SK-N-SH treated with all-trans-retinoic acid at 6 μM for 48 hours (cell line): Measurements from ENCODE around the gene RELCH.

ENCODE experiments used
- ATAC-seq: fragments of 200-7000 bp; cut with Tn5 transposase; 3 replicates; pipeline ENCODE4 v1.9.1; 2020; ENCODE audit warnings: mild to moderate bottlenecking, moderate library complexity
- ARNTL ChIP-seq: fragments of 450-650 bp; formaldehyde crosslinking; IDR thresholded peaks from 2 replicates; pipeline ENCODE4 v1.5.0; 2020; ENCODE audit warnings: low read depth, mild to moderate bottlenecking, moderate library complexity, borderline replicate concordance
- ISL1 ChIP-seq: fragments of 250-450 bp; sonication (Bioruptor Pico); IDR thresholded peaks from 2 replicates; pipeline ENCODE4 v2.1.2; 2022; ENCODE audit warnings: mild to moderate bottlenecking, moderate library complexity
- OSR1 ChIP-seq: fragments of 250-450 bp; sonication (Bioruptor Pico); IDR thresholded peaks from 2 replicates; pipeline ENCODE4 v1.8.0; 2022; ENCODE audit warnings: moderate library complexity, mild to moderate bottlenecking, inconsistent platforms
- PATZ1 ChIP-seq: fragments of 250-450 bp; sonication (Bioruptor Pico); IDR thresholded peaks from 2 replicates; pipeline ENCODE4 v1.8.0; 2020; ENCODE audit warnings: mild to moderate bottlenecking, moderate library complexity, borderline replicate concordance
- TCF4 ChIP-seq: fragments of 250-450 bp; sonication (Bioruptor Pico); IDR thresholded peaks from 2 replicates; pipeline ENCODE4 v1.8.0; 2021; ENCODE audit warnings: mild to moderate bottlenecking, moderate library complexity, borderline replicate concordance
- TOX ChIP-seq: fragments of 250-450 bp; sonication (Bioruptor Pico); IDR thresholded peaks from 2 replicates; pipeline ENCODE4 v1.8.0; 2021; ENCODE audit warnings: mild to moderate bottlenecking, moderate library complexity, borderline replicate concordance
- ZC3H10 ChIP-seq: fragments of 250-450 bp; sonication (Bioruptor Pico); IDR thresholded peaks from 2 replicates; pipeline ENCODE4 v1.5.1; 2021; ENCODE audit warnings: mild to moderate bottlenecking, moderate library complexity
- ZFP3 ChIP-seq: fragments of 250-450 bp; sonication (Bioruptor Pico); IDR thresholded peaks from 2 replicates; pipeline ENCODE4 v1.5.0; 2020; ENCODE audit warnings: mild to moderate bottlenecking, moderate library complexity
- ZNF565 ChIP-seq: fragments of 450-650 bp; formaldehyde crosslinking; conservative IDR thresholded peaks from 2 replicates; pipeline ENCODE4 v1.5.0; 2020; ENCODE audit warnings: low read depth, mild to moderate bottlenecking, moderate library complexity
- ZNF8 ChIP-seq: fragments of 450-650 bp; formaldehyde crosslinking; IDR thresholded peaks from 2 replicates; pipeline ENCODE4 v1.5.0; 2020; ENCODE audit warnings: mild to moderate bottlenecking, moderate library complexity
- TF ChIP-seq, protein P1 (sequence below): fragments of 250-450 bp; sonication (Bioruptor Pico); IDR thresholded peaks from 2 replicates; pipeline ENCODE4 v1.5.0; 2020; ENCODE audit warnings: mild to moderate bottlenecking, moderate library complexity
- TF ChIP-seq, protein P2 (sequence below): fragments of 250-450 bp; sonication (Bioruptor Pico); IDR thresholded peaks from 2 replicates; pipeline ENCODE4 v1.8.0; 2021; ENCODE audit warnings: low read depth, mild to moderate bottlenecking, moderate library complexity, borderline replicate concordance
- TF ChIP-seq, protein P3 (sequence below): fragments of 250-450 bp; sonication (Bioruptor Pico); IDR thresholded peaks from 2 replicates; pipeline ENCODE4 v1.5.1; 2020; ENCODE audit warnings: low read depth, mild to moderate bottlenecking, moderate library complexity
- TF ChIP-seq, protein P4 (sequence below): fragments of 250-450 bp; sonication (Bioruptor Pico); IDR thresholded peaks from 2 replicates; pipeline ENCODE4 v1.5.1; 2021; ENCODE audit warnings: mild to moderate bottlenecking, moderate library complexity

The RELCH gene

DNA sequence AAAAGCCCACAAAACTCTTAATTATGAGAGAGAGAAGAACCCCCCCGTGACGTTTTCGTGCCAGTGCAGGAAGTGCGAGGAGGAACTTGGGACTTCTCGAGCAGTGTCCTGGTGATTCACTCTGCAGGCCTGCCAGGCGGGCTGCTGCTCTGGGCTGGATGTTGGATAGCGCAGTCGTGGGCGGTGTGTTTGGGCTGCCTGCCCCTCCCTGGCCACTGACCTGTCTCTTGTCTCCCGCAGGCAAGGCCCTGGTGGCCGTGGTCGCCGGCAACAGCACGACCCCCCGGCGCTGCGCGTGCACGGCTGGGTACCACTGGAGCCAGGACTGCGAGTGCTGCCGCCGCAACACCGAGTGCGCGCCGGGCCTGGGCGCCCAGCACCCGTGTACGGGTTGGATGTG is 167.1 kb downstream of the RELCH start:
- TF ChIP-seq ZNF565 (CRISPR knock-in tag) (no peak), ZFP3 (CRISPR knock-in tag) (no peak), OSR1 (CRISPR knock-in tag) (no peak), ISL1 (no peak), ZC3H10 (no peak), ARNTL (no peak), TOX (no peak), PATZ1 (CRISPR knock-in tag) (no peak), ZNF8 (no peak), TCF4 (CRISPR knock-in tag) (no peak)
- TF ChIP-seq, protein P1, sequence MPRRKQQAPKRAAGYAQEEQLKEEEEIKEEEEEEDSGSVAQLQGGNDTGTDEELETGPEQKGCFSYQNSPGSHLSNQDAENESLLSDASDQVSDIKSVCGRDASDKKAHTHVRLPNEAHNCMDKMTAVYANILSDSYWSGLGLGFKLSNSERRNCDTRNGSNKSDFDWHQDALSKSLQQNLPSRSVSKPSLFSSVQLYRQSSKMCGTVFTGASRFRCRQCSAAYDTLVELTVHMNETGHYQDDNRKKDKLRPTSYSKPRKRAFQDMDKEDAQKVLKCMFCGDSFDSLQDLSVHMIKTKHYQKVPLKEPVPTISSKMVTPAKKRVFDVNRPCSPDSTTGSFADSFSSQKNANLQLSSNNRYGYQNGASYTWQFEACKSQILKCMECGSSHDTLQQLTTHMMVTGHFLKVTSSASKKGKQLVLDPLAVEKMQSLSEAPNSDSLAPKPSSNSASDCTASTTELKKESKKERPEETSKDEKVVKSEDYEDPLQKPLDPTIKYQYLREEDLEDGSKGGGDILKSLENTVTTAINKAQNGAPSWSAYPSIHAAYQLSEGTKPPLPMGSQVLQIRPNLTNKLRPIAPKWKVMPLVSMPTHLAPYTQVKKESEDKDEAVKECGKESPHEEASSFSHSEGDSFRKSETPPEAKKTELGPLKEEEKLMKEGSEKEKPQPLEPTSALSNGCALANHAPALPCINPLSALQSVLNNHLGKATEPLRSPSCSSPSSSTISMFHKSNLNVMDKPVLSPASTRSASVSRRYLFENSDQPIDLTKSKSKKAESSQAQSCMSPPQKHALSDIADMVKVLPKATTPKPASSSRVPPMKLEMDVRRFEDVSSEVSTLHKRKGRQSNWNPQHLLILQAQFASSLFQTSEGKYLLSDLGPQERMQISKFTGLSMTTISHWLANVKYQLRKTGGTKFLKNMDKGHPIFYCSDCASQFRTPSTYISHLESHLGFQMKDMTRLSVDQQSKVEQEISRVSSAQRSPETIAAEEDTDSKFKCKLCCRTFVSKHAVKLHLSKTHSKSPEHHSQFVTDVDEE (CRISPR knock-in tag) = no peak
- TF ChIP-seq, protein P2, sequence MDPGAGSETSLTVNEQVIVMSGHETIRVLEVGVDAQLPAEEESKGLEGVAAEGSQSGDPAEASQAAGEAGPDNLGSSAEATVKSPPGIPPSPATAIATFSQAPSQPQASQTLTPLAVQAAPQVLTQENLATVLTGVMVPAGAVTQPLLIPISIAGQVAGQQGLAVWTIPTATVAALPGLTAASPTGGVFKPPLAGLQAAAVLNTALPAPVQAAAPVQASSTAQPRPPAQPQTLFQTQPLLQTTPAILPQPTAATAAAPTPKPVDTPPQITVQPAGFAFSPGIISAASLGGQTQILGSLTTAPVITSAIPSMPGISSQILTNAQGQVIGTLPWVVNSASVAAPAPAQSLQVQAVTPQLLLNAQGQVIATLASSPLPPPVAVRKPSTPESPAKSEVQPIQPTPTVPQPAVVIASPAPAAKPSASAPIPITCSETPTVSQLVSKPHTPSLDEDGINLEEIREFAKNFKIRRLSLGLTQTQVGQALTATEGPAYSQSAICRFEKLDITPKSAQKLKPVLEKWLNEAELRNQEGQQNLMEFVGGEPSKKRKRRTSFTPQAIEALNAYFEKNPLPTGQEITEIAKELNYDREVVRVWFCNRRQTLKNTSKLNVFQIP (CRISPR knock-in tag) = no peak
- TF ChIP-seq, protein P3, sequence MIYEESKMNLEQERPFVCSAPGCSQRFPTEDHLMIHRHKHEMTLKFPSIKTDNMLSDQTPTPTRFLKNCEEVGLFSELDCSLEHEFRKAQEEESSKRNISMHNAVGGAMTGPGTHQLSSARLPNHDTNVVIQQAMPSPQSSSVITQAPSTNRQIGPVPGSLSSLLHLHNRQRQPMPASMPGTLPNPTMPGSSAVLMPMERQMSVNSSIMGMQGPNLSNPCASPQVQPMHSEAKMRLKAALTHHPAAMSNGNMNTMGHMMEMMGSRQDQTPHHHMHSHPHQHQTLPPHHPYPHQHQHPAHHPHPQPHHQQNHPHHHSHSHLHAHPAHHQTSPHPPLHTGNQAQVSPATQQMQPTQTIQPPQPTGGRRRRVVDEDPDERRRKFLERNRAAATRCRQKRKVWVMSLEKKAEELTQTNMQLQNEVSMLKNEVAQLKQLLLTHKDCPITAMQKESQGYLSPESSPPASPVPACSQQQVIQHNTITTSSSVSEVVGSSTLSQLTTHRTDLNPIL = no peak
- no peak; the same call in 2 of the 3 replicates for ATAC-seq

- no peak for ATAC-seq
- TF ChIP-seq, protein P4, sequence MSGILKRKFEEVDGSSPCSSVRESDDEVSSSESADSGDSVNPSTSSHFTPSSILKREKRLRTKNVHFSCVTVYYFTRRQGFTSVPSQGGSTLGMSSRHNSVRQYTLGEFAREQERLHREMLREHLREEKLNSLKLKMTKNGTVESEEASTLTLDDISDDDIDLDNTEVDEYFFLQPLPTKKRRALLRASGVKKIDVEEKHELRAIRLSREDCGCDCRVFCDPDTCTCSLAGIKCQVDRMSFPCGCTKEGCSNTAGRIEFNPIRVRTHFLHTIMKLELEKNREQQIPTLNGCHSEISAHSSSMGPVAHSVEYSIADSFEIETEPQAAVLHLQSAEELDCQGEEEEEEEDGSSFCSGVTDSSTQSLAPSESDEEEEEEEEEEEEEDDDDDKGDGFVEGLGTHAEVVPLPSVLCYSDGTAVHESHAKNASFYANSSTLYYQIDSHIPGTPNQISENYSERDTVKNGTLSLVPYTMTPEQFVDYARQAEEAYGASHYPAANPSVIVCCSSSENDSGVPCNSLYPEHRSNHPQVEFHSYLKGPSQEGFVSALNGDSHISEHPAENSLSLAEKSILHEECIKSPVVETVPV (CRISPR knock-in tag) = no peak
These were observed 170.1 kb downstream of the RELCH start for GRCh38 chr18:62357079-62357719.
